Measurements from ENCODE around the gene KRT84. TPM values are rescaled to one million over a fixed set of nuclear protein-coding genes. Genes with fewer than 3 reads are reported as not detected.

The KRT84 gene
- total and polyA plus RNA-seq, 2 of the 4 experiments (the other 2 are of a cell fraction) = not detected

DNA sequence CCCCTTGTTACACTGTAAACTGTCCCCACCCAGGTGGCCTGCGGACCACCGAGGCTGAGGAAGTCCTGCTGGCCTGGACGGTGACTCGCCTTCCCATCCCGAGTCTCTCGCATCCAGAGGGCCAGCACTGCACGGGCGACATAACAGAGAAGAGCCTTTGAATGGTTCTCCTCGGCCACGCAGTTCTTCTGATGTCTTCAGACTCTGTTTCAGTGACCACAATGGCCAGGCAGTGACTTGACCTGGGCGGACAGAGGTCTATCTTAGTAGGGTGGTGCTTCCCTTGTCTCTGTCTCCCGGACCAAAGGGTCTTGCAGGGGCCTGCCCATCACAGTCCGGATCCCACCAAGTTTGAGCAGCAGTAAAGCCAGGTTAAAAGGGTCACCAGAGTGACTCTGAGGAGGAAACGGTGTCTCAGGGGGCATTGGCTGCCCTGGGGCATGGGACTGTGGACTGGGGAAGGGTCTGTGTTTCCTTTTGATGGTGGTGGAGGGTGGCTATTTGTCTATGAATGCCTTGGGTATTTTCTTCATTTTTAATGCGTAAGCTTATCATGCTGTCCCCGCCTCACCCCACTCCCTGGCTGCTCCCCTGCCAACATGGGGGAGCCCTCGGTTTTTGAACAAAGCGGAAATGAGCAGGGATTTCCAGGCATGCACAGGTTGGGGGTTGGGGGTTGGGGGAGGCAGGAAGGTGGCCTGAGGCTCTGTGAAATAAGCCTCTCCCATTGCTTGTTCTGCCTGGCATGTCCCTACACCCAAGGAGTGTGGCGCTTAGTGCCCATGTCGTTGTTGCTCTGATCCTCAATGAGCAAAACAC is 28.5 kb downstream of the KRT84 start:
- 83% methylated on average over 10 of the region's 20 CpGs; no CpG with 5 or more reads in 1 of the 2 experiments for WGBS, 2 experiments (ENCODE audit: extremely low coverage in 2 of 2, insufficient read length in 1 of 2)
- Histone ChIP-seq H3K56ac (ENCODE audit: extremely low read depth, insufficient read depth, low read length) (no peak overlapping the region), H2AK5ac (ENCODE audit: low read depth, low read length) (no peak overlapping the region), H4K91ac (ENCODE audit: insufficient read depth, low read depth, low read length) (no peak overlapping the region), H3K14ac (replicated peaks; ENCODE audit: low read depth, low read length) (no peak overlapping the region), H3K79me1 (ENCODE audit: low read depth in 1 of 2, low read length in 2 of 2) (no peaks in the 10 kb centered on the region), H3K9ac (ENCODE audit: low read depth, low read length) (no peak overlapping the region), H3K36me3 (ENCODE audit: control insufficient read depth, insufficient read depth, low read length) (no peaks in the 10 kb centered on the region), H3K9me1 (ENCODE audit: insufficient read depth, low read length) (no peaks in the 10 kb centered on the region), H2BK20ac (ENCODE audit: low read depth, low read length) (no peak overlapping the region), H4K5ac (ENCODE audit: low read depth, low read length) (no peak overlapping the region), H3K23ac (ENCODE audit: low read depth, low read length) (no peak overlapping the region), H4K20me1 (ENCODE audit: insufficient read depth, low read length) (no peaks in the 10 kb centered on the region), H3K4me3 (ENCODE audit: insufficient read depth, low read depth, low read length) (no peak overlapping the region), H2BK5ac (ENCODE audit: low read depth, low read length, poor library complexity, severe bottlenecking) (no peak overlapping the region), H3K27ac (ENCODE audit: insufficient read depth, low read length) (no peak overlapping the region), H3K18ac (ENCODE audit: low read depth, low read length) (no peak overlapping the region), H3K4me1 (ENCODE audit: control insufficient read depth, insufficient read depth, low read length) (no peaks in the 10 kb centered on the region), H3K9me3 (ENCODE audit: control insufficient read depth, insufficient read depth, low read length) (no peaks in the 10 kb centered on the region), H3K4me2 (ENCODE audit: low read depth, low read length) (no peak overlapping the region), H2AFZ (replicated peaks; ENCODE audit: low read length, poor library complexity) (no peak overlapping the region), H2AK9ac (replicated peaks; ENCODE audit: low read depth, low read length, poor library complexity) (no peak overlapping the region), H2BK15ac (ENCODE audit: low read depth, low read length) (no peak overlapping the region), H2BK120ac (ENCODE audit: low read depth, low read length) (no peak overlapping the region), H3K27me3 (ENCODE audit: control insufficient read depth, insufficient read depth, low read length) (peaks cover 44% of the 10 kb centered on the region), H4K8ac (ENCODE audit: low read depth in 2 of 2, low read length in 2 of 2) (no peak overlapping the region), H3K4ac (ENCODE audit: low read depth, low read length) (no peak overlapping the region)
- DNase-seq (no peak), ATAC-seq (ENCODE audit: low read depth) (no peak)
- ChIA-PET CTCF (no interaction called here), POLR2A (ENCODE audit: unreplicated experiment) (no interaction called here)
- intact Hi-C loops (cut with micrococcal nuclease) (no loop called here), dilution Hi-C loops (cut with HindIII; ENCODE audit: low sequenced_read_pairs, unreplicated experiment) (no loop called here), in situ Hi-C loops (cut with MboI; ENCODE audit: low sequenced_read_pairs) (no loop called here)
- no peak for TF ChIP-seq POLR2A (IDR thresholded peaks at IDR 0.05; ENCODE audit: low read depth, low read length)
- no peak for TF ChIP-seq CHD1 (IDR thresholded peaks at IDR 0.05; ENCODE audit: low read depth, low read length)
- TF ChIP-seq, protein P1, sequence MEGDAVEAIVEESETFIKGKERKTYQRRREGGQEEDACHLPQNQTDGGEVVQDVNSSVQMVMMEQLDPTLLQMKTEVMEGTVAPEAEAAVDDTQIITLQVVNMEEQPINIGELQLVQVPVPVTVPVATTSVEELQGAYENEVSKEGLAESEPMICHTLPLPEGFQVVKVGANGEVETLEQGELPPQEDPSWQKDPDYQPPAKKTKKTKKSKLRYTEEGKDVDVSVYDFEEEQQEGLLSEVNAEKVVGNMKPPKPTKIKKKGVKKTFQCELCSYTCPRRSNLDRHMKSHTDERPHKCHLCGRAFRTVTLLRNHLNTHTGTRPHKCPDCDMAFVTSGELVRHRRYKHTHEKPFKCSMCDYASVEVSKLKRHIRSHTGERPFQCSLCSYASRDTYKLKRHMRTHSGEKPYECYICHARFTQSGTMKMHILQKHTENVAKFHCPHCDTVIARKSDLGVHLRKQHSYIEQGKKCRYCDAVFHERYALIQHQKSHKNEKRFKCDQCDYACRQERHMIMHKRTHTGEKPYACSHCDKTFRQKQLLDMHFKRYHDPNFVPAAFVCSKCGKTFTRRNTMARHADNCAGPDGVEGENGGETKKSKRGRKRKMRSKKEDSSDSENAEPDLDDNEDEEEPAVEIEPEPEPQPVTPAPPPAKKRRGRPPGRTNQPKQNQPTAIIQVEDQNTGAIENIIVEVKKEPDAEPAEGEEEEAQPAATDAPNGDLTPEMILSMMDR (conservative IDR thresholded peaks at IDR 0.05; ENCODE audit: low read depth, low read length) = no peak
- no TSS peak for BruUV-seq (replicated peaks)
